ENCODE results near the gene HPCAL1.
A peak's percentile ranks its signal among the peaks of the same experiment; 100 is the strongest.
"Not testable (repeated sequence)": the region's sequence is repeated elsewhere in the genome, so short reads cannot be mapped to it uniquely, and the experiment has no call there.

HPCAL1 gene

DNA sequence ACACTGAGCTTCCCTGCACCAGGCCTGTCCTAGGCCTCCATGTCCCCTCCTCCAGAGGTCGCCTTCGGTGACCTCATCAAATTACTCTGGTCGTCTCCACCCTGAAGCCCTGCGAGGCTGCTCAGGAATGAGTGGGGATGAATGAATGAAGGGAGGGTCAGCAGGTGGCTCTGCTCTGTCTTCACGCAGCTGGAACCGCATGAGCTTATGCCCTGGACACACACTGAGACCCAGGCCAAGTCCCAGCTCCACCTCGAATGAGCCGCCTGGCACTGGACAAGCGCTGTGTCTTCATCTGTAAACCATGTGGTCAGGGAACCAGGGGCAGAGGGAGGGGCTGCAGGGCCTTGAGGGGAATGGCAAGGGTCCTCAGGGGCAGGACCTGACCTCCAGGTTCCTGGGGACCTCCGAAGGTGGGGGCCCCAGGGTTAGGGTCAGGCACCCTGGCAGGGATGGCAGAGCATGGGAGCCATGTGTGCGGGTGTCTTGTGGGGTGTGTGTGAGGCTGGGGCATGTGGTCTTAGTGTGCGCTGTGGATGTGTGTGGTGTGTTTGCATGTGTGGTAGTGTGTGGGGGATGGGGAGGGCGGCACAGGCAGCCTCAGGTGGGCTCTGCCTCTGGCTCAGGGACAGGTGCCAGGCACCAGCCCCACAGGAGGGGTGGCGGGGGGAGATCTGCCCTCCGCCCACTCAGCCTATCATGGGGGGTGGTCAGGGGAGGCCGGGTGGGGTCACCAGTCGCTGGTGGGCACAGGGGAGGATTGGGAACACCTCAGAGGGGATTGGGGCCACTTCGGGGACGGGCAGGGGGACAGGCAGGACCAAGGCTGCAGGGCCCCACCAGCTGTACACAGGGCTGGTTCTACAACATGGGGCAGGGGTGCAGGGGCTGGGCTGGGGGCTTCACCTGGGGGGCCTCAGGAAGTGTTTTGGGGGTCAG, 131.5 kb downstream of the HPCAL1 start:
- DNase-seq (ENCODE audit: extremely low read depth in 1 of 2, low read depth in 1 of 2), result no peak

DNA sequence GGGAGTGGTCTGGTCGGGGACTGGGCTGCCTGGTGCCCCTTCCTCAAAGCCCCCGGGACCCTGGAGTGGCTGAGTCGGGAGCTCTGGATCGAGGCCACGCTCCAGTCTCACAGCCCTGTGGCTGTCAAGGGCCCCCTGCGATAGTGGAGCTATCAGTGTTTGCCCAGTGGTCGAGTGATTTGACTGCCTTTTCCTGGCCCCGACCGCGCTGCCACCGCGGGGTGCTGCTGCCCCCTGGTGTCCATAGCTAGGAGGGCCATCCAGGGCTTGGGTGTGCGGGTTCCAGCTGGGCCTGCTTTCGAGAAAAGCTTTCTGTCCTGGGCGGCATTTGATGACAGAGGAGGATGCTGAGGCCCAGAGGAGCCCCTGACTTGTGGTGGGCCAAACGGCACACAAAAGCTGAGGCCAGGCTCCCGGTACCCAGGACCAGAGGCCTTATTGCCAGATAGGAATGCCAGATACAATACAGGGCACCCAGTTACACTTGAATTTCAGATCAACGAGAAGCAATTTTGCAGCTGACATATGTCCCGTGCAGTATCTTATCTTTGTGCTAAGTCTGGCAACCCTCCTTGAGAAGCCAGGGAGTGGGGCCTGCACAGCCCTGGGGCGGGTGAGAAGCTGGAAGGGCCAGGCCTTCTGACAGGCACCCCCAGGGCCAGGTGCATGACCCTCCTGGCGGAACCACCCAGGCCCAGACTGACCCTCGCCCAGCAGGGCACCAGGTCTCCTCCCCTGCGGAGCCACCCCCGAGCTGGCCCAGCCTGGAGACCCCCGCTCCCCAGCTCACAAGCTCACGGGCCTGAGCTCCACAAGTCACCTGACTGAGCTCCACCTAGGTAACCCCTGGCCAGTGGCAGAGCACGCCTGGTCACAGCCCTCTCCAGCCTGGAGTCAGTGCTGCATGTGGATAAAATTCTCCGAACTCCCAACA, 132.4 kb downstream of the HPCAL1 start:
- DNase-seq (ENCODE audit: extremely low read depth in 1 of 2, low read depth in 1 of 2), result peak; percentile 53 to 59

DNA sequence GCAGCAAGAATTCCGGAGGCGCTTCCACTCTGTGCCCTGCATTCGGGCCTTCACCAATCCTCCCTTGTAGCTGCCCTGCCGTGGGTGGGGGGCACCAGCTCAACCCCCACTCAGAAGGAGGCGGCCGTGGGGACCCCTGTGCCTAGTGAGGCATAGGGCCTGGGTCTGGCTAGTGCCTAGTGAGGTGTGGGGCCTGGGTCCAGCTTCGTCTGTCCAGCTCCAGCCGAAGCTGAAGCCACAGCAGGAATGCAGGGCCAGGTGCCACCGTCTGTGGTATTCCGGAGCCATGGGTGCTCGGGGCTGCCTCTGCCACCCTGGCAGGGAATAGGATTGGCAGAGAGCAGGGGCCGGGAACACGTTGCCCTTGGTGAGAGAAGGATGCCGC, 133.1 kb downstream of the HPCAL1 start:
- DNase-seq (ENCODE audit: extremely low read depth in 1 of 2, low read depth in 1 of 2), result no peak

DNA sequence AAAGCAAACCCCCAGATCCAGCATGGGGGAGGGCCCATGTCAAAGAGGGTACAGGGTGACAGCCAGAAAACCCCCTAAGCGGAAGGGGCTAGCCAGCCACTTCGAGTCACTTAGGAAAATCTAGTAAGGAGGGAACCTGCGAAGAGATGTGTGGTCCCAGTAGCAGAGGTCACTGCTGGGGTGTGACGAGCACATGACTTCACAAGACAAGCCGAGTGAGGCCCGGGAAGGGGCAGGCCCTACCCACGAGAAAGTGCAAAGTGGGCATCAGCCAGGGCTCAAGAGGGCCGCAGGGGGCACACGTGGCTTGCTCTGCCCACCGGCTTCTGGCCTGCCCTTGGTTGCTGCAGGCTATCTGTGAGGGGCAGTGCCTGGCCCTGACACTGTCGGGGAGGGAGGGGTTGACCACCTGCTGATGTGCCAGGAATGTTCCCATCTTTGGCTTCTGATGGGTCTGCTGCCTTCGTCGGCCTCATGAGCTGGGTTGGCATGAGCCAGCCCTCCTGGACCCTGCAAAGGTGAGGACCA, 133.9 kb downstream of the HPCAL1 start:
- no peak for DNase-seq (ENCODE audit: extremely low read depth in 1 of 2, low read depth in 1 of 2)

DNA sequence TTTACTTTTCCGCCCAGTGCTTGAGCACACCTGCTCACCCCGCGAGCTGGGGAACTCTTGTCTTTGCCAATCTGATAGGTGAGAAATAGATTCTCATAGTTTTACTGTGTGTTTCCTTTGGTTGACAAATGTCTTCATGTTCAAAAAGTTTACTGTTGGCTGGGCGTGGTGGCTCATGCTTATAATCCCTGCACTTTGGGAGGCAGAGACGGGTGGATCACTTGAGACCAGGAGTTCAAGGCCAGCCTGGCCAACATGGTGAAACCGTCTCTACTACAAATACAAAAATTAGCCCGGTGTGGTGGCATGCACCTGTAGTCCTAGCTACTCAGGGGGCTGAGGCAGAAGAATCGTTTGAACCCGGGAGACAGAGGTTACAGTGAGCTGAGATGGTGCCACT, 135.1 kb downstream of the HPCAL1 start:
- no peak for DNase-seq (ENCODE audit: extremely low read depth in 1 of 2, low read depth in 1 of 2)

DNA sequence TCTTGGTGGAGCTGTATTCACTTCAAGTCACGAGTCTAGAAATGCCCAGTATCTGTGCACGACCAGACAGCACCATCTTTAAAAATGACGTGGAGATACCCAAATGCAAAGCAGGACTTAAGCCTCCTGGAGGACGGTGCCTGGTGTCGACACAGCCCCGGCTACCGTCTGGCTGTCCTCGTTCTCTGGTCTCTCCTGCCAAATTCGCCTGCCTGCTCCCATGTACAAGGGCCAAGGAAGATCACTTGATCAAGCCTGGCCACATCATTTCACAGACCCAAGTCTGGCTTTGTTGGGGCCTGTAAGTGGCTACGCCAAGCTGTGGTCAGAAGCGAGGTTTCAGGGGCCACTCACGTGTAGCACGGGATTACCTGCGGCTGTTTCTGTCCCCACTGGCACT, 136.0 kb downstream of the HPCAL1 start:
- no peak for DNase-seq (ENCODE audit: extremely low read depth in 1 of 2, low read depth in 1 of 2)

DNA sequence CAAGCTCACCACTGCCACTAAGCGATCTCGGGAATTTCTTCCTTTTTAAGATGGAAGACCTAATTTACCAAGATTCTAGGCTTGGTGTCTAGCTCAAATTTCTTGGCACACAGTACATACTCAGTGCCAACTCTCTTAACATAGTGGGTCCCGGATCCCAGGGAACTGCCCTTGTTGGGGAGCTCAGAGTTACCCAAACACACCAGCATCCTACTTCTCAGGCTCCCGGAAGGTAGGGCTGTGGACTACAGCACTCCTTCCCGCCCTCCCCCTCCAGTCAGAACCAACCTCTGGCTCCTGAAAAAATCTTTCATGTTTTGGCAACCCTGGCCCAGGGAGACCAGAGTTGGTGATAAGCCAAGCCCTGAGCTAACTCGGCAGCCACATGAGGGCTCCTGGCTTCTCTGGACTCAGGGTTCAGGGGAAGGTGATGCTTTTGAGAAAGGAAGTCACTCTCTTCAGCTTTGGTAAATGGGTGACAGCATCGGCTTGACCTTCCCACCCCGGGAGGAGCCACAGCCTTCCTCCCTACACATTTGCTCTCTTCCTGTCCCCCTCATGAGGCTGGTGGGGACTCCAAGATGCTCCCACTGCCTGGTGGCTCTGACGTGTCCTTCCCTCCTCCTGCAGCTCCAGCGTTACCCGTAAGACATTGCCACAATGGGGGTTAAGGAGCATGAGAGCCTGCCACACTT, 136.6 kb downstream of the HPCAL1 start:
- no peak for DNase-seq (ENCODE audit: extremely low read depth in 1 of 2, low read depth in 1 of 2)

DNA sequence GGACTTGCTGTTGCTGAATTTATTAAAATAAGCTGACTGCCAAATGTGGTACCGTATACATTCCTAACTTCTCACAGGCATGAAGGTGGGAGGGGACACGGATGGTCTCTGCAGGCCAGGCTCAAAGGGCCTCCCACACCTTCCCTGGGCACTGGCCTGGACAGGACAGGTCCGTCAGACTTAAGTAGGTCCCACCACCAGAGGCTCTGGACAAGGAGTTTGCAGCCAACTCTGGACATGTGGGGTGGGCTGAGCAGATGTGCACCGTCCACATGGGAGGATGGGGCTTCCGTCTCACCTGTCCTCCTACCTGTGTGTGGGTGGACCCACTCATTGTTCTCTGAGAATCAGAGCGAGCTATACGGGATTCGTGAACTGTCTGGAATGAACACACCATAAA, 137.3 kb downstream of the HPCAL1 start:
- no peak for DNase-seq (ENCODE audit: extremely low read depth in 1 of 2, low read depth in 1 of 2)

DNA sequence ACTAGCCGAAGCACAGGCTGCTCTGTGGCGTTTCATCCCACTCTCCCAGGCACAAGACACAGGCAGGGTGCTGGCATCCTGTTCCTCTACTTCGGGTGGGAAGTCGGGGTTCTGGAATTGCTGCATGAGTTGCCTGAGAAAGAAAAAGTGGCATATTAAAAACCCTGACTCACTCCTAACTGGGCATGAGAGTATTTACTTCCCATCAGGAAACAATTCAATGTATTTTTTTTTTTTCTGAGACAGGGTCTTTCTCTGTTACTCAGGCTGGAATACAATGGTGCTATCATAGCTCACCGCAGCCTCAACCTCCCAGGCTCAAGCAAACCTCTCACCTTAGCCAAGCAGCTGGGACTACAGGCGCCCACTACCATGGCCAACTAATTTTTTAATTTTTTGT, 138.0 kb downstream of the HPCAL1 start:
- DNase-seq (ENCODE audit: extremely low read depth in 1 of 2, low read depth in 1 of 2), result no peak

DNA sequence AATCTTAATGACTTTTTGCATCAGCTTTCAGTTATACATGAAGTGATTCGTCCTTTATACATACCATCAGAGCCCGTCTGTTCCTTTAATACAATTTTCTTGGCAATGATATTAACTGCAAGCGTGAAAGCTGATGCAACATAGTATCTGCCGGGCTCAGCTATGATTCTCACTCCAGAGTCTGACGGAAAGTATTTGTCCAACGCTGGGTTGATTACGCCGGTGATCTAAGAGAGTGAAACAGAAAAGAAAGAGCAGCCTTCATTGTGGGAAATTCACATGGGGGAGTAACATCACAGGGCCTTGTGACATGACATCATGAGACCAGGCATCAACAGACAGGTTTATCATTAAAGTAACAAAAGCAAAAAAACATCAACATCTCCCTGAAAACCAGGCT, 139.2 kb downstream of the HPCAL1 start:
- peak in 1 of 2 donors; percentile 23 for DNase-seq (ENCODE audit: extremely low read depth in 1 of 2, low read depth in 1 of 2)

DNA sequence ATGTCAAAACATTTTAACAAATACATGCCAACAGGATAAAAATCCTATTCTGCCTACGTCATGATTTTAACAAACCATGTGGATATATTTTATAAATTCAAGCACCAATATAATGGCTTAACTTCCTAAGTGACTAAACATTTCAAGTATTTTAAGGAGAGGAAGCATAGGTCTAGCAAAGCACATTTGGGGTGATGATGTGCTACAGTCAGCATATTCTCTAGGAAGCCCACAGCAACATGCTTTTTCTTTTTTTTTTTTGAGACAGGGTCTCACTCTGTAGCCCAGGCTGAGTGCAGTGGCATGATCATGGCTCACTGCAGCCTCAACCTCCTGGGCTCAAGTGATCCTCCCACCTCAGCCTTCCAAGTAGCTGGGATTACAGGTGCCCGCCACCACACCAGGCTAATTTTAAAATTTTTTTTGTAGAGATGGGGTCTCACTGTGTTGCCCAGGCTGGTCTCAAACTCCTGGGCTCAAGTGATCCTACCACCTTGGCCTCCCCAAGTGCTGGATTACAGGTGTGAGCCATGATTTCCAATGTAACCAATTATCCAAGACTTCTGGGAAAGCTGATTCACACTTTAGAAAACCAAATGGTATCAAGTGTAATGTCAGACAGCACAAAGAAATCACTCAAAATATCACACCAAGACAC, 139.9 kb downstream of the HPCAL1 start:
- not testable (repeated sequence) for DNase-seq (ENCODE audit: extremely low read depth in 1 of 2, low read depth in 1 of 2)

DNA sequence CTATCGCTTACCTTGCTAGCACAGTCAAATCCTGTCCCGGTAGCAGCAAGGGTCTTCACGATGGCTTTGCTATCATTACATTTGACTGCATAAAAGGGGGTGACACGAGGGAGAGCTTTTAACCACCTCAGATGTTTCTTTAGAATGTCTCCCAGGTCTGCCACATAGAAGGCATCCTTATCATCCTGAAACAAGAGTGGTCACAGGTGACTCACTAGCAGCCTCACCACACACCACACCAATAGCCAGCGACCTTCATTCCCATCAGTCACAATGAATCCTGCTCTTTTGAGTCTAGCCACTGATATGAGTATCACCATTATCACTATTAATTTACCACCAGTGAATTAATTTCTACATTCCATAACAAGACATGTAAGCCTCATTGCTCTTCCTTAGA, 141.8 kb downstream of the HPCAL1 start:
- DNase-seq (ENCODE audit: extremely low read depth in 1 of 2, low read depth in 1 of 2), result peak; percentile 42 to 60

DNA sequence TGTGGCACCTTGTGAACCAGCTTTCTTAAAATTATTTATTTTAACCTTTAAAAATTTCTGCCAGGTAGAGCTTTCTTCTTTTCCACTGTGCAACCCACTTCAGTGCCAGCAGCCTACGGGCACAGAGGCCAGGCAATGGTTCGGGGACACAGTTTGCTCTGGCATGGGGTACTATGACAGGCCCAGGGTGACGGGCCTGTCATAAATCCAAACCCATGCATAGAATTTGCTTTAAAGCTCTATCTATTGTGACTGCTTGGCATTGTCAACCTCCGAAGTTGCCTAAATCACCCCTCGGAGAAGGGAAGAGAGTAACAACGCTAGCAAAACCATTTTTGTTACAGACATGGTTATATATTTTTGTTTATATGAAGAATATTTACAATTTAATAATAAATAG, 143.9 kb downstream of the HPCAL1 start:
- no peak for DNase-seq (ENCODE audit: extremely low read depth in 1 of 2, low read depth in 1 of 2)

DNA sequence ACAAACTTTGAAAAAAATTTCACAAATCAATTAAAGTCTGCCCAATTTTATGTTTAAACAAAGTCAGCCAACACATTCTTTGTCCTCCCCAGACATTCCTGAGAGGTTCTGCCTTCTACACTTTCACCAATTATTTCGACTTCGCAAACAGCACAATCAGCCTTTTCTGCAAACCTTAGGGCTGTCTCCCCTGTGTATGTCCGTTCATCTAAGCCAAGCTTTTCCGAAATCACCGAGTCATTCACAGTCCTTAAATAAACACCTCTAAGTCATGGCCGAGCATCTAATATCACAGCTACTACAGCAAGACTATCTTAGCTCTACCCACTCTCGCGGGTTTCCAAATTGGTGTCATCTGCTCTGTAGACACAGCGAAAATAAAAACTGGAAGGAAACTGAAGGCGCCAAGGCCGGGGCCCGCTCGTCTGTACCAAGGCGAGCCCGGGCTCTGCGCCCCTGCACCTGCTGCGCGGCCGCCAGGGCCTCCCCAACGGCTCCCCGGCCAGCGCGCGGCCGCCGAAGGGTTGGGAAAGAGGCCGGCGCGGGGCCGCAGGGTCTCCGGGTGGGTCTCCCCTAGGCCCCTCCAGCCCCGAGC, 144.7 kb downstream of the HPCAL1 start:
- DNase-seq (ENCODE audit: extremely low read depth in 1 of 2, low read depth in 1 of 2), result peak in 1 of 2 donors; percentile 23

DNA sequence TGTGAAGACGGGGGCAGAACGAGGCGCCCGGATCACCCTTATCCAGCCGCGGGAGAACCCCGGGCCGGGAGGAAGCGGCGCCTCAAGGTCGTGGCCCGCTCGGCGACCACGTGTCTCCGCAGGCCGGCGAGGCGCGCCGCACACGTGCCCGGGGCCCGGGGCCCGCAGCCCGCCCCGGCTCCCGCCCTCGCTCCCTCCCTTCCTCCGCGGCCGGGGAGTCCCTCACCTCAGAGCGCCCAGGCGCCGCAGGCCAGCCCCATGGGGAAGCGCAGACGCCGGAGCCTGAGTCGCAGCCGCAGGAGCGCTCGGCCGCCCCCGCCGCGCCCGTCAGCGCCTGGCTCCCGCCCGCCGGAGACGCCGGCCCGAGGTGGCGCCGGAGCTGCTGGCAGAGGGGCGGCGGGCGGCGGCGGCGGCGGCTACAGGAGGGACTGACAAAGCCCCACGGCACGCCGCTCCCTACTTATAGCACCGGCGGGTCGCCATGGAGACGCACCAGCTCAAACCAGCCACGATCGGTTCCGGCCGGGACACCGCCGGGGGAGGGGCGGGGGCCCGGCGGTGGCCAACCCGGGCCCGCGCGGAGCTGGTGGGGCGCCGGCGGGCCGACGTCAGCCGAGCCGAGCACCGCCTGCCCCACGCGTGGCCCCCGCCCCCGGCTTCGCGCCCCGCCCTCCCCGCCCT, 145.3 kb downstream of the HPCAL1 start, which contains the start of gene ODC1:
Gene ODC1, minus strand, starts transcription at position 433 of the 681 bp plus-strand sequence. CDS start 3,295 bp downstream, outside the sequence.
- DNase-seq (ENCODE audit: extremely low read depth in 1 of 2, low read depth in 1 of 2), result peak; percentile 93

DNA sequence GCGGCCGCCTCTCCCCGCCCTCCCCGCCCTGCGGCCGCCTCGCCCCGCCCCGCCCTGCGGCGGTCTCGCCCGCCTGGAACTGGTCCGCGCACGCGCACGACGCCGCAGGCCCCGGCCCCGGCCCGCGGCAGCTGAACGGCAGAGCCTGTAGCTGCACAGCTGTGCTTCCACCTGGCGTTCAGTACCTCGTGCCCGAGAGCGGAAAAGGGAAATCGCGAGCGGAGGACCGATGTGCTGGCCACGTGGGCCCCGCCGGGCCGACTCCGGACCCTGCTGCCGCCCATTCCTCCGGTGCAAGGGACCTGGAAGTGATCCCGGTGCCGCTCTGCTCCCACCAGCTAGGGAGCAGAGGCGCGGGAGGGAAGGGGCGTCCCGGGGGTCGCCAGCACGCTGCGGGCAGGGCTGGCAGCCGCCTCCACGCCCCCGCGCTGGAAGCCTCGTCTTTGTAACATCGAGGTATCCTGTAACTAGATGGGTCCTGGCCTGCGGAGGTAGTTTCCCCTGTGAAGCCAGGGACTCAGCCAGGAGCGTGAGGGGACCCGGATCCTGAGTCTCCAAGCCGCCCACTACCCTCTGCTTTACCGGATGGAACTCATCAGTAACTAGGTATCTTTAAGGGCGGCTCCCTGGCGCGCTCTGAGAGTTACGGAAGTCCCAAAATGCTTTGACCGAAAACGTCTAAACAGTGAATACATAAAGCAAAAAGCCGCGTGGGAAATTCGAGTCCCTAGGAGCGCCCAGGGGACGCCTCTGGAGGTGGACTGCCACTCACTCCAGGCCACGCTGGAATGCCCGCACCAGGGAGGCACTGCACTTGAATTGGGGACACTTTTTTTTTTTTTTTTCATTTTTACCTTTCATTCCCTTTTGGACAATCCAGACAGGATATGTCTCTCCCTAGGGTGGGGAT, 146.1 kb downstream of the HPCAL1 start:
- peak; percentile 87 to 90 for DNase-seq (ENCODE audit: extremely low read depth in 1 of 2, low read depth in 1 of 2)

DNA sequence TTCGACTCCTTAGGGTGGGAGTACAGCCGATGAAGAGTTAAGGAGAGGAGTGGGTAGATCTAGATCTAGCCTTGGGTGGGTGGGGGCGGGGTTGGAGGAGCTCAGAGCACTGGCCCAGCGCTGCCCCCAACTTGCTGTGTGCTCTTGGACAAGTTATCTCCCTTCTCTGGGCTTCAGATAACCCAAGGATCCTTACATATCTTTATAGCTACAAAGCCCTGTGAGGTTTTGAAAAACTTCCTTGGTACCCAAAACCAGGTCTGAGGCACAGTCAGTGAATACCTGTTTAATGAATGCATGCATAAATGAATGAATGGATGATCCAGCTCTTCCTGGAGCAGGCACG, 146.8 kb downstream of the HPCAL1 start:
- DNase-seq (ENCODE audit: extremely low read depth in 1 of 2, low read depth in 1 of 2), result no peak
